H1 (cell line): ENCODE data around the gene PSME4. TPM values are rescaled to one million over a fixed set of nuclear protein-coding genes. Genes with fewer than 3 reads are reported as not detected.

ENCODE experiments used
- CTCF ChIA-PET: fragments of 300-600 bp; sonication (Branson Sonifier 250); formaldehyde crosslinking; loops from one replicate; lab custom pipeline; 2021; ENCODE audit not compliant: partially characterized antibody; lab: Charles Lee
- POLR2A ChIA-PET: fragments of 300-600 bp; sonication (Branson Sonifier 250); formaldehyde crosslinking; loops from one replicate; lab custom pipeline; 2021; ENCODE audit warnings: inconsistent platforms; ENCODE audit not compliant: partially characterized antibody; lab: Charles Lee
- DNase-seq, 2 experiments: peaks; one replicate each; pipeline versions ENCODE4 v3.0.0 to v3.0.0-alpha.2; 2010 to 2022; ENCODE audit warnings: low spot score in 2 of 2, low read depth in 1 of 2, mixed read lengths in 1 of 2
- FAIRE-seq: peaks from 2 replicates; lab custom pipeline; 2011; peaks lifted over from hg19 to GRCh38; lab: Jason Lieb, UNC
- H2AFZ ChIP-seq: 2 replicates; pipeline ENCODE4 v1.8.1; 2012; ENCODE audit warnings: low read length, inconsistent platforms
- H2AK5ac ChIP-seq: 2 replicates; pipeline ENCODE4 v1.6.1; 2013; ENCODE audit warnings: low read depth, low read length
- H2BK120ac ChIP-seq: replicated peaks from 2 replicates; pipeline ENCODE3; 2013; ENCODE audit warnings: low read depth, low read length, inconsistent platforms
- H2BK12ac ChIP-seq: 2 replicates; pipeline ENCODE4 v1.6.1; 2013; ENCODE audit warnings: low read depth, low read length
- H2BK15ac ChIP-seq: 2 replicates; pipeline ENCODE4 v1.6.1; 2013; ENCODE audit warnings: low read length
- H2BK20ac ChIP-seq: 2 replicates; pipeline ENCODE4 v1.6.1; 2013; ENCODE audit warnings: low read length
- H2BK5ac ChIP-seq: 2 replicates; pipeline ENCODE4 v1.6.1; 2013; ENCODE audit warnings: low read depth, low read length
- H3K14ac ChIP-seq: 2 replicates; pipeline ENCODE4 v1.6.1; 2013; ENCODE audit warnings: inconsistent platforms; ENCODE audit not compliant: insufficient read length
- H3K18ac ChIP-seq: 2 replicates; pipeline ENCODE4 v1.6.1; 2013; ENCODE audit warnings: low read length; ENCODE audit errors: extremely low read depth
- H3K23ac ChIP-seq: 2 replicates; pipeline ENCODE4 v1.6.1; 2013; ENCODE audit warnings: inconsistent platforms; ENCODE audit not compliant: insufficient read length
- H3K23me2 ChIP-seq: 2 replicates; pipeline ENCODE4 v1.6.1; 2013; ENCODE audit warnings: low read depth, low read length
- H3K27ac ChIP-seq: 2 replicates; pipeline ENCODE4 v1.6.1; 2011; ENCODE audit warnings: low read depth, low read length, inconsistent platforms
- H3K27me3 ChIP-seq, 4 experiments: replicated peaks in 1 of 4; 1 replicate in 1 of 4; 2 replicates in 3 of 4; pipeline versions ENCODE4 v1.6.1 to v1.8.1; 2011 to 2013; ENCODE audit warnings: low read length in 3 of 4, mild to moderate bottlenecking in 3 of 4, inconsistent platforms in 2 of 4, mixed read lengths in 2 of 4, moderate library complexity in 1 of 4; ENCODE audit not compliant: control insufficient read depth in 3 of 4, insufficient read depth in 3 of 4; ENCODE audit errors: extremely low read depth in 1 of 4
- H3K36me3 ChIP-seq, 4 experiments: 2 replicates each; pipeline versions ENCODE4 v1.6.1 to v1.8.1; 2011 to 2013; ENCODE audit warnings: mild to moderate bottlenecking in 4 of 4, low read length in 3 of 4, moderate library complexity in 2 of 4, control low read depth in 1 of 4, inconsistent platforms in 1 of 4; ENCODE audit not compliant: insufficient read depth in 4 of 4, control insufficient read depth in 2 of 4
- H3K4ac ChIP-seq: replicated peaks from 2 replicates; pipeline ENCODE3; 2013; ENCODE audit warnings: low read length, low read depth, mixed read lengths, inconsistent platforms; ENCODE audit not compliant: insufficient read length
- H3K4me1 ChIP-seq, 4 experiments: replicated peaks in 1 of 4; 1 replicate in 1 of 4; 2 replicates in 3 of 4; pipeline versions ENCODE4 v1.6.1 to v1.8.1; 2011 to 2013; ENCODE audit warnings: low read length in 3 of 4, inconsistent platforms in 2 of 4, mixed read lengths in 1 of 4; ENCODE audit not compliant: insufficient read depth in 4 of 4, control insufficient read depth in 3 of 4
- H3K4me2 ChIP-seq, 2 experiments: 2 replicates each; pipeline versions ENCODE4 v1.6.1 to v1.8.1; 2011 to 2013; ENCODE audit warnings: low read depth in 2 of 2, low read length in 2 of 2, control low read depth in 1 of 2, inconsistent platforms in 1 of 2, mild to moderate bottlenecking in 1 of 2; ENCODE audit not compliant: insufficient read depth in 1 of 2
- H3K4me3 ChIP-seq, 4 experiments: fragments of 200-600, 300-600 bp in 1 of 4; sonication (generic), shearing (Covaris generic), sonication (Bioruptor Twin) in 1 of 4; 2 replicates each; pipeline versions ENCODE4 v1.5.1 to v1.8.1; 2011 to 2016; ENCODE audit warnings: low read length in 4 of 4, low read depth in 3 of 4, control low read depth in 2 of 4, inconsistent platforms in 2 of 4, mild to moderate bottlenecking in 2 of 4, mixed read lengths in 1 of 4, moderate library complexity in 1 of 4; ENCODE audit not compliant: insufficient read depth in 2 of 4; ENCODE audit errors: extremely low read depth in 1 of 4
- H3K56ac ChIP-seq: replicated peaks from 2 replicates; pipeline ENCODE3; 2013; ENCODE audit warnings: low read depth, mild to moderate bottlenecking, mixed read lengths, low read length, inconsistent platforms; ENCODE audit not compliant: insufficient read length
- H3K79me1 ChIP-seq: 2 replicates; pipeline ENCODE4 v1.6.1; 2013; ENCODE audit warnings: low read depth, low read length, control low read depth
- H3K79me2 ChIP-seq, 2 experiments: 2 replicates each; pipeline versions ENCODE4 v1.6.1 to v1.8.1; 2012 to 2013; ENCODE audit warnings: low read length in 2 of 2, mild to moderate bottlenecking in 2 of 2, inconsistent platforms in 1 of 2; ENCODE audit not compliant: insufficient read depth in 2 of 2, control insufficient read depth in 1 of 2
- H3K9ac ChIP-seq, 4 experiments: replicated peaks in 1 of 4; 1 replicate in 1 of 4; 2 replicates in 3 of 4; pipeline versions ENCODE4 v1.6.1 to v1.8.1; 2011 to 2013; ENCODE audit warnings: low read depth in 3 of 4, low read length in 3 of 4, control low read depth in 2 of 4, mild to moderate bottlenecking in 2 of 4, moderate library complexity in 2 of 4, inconsistent platforms in 1 of 4; ENCODE audit errors: extremely low read depth in 1 of 4
- H3K9me3 ChIP-seq, 2 experiments: 2 replicates each; pipeline versions ENCODE4 v1.6.1 to v1.8.1; 2012 to 2013; ENCODE audit warnings: mild to moderate bottlenecking in 2 of 2, moderate library complexity in 2 of 2, control low read depth in 1 of 2, inconsistent platforms in 1 of 2, low read depth in 1 of 2, low read length in 1 of 2, mixed read lengths in 1 of 2; ENCODE audit not compliant: insufficient read depth in 2 of 2
- H4K20me1 ChIP-seq, 2 experiments: replicated peaks in 1 of 2; 2 replicates each; pipeline versions ENCODE3 to v1.8.1; 2011 to 2013; ENCODE audit warnings: inconsistent platforms in 2 of 2, low read length in 2 of 2, mild to moderate bottlenecking in 1 of 2; ENCODE audit not compliant: insufficient read depth in 2 of 2, control insufficient read depth in 1 of 2
- H4K5ac ChIP-seq: 2 replicates; pipeline ENCODE4 v1.6.1; 2013; ENCODE audit warnings: low read length, low read depth, mixed read lengths, inconsistent platforms; ENCODE audit not compliant: insufficient read length
- H4K8ac ChIP-seq: 2 replicates; pipeline ENCODE4 v1.8.0; 2013; ENCODE audit warnings: mild to moderate bottlenecking, moderate library complexity, low read length, inconsistent platforms; ENCODE audit not compliant: insufficient read depth; ENCODE audit errors: extremely low read depth
- H4K91ac ChIP-seq: replicated peaks from 2 replicates; pipeline ENCODE3; 2013; ENCODE audit warnings: low read length, mixed read lengths, inconsistent platforms; ENCODE audit not compliant: insufficient read length
- CBX5 ChIP-seq: fragments of 300-800, 300-1000 bp; sonication (generic); IDR thresholded peaks from 2 replicates; pipeline ENCODE4 v1.7.1; 2016; ENCODE audit warnings: antibody characterized with exemption, low read length, low read depth
- EP300 ChIP-seq, 2 experiments: IDR thresholded peaks; 1 replicate in 1 of 2; 2 replicates in 1 of 2; pipeline ENCODE4 v1.6.1; 2011 to 2012; ENCODE audit warnings: low read depth in 2 of 2, low read length in 2 of 2, mild to moderate bottlenecking in 2 of 2, borderline replicate concordance in 1 of 2, inconsistent platforms in 1 of 2, moderate library complexity in 1 of 2
- JUND ChIP-seq: IDR thresholded peaks from 2 replicates; pipeline ENCODE4 v1.6.1; 2011; ENCODE audit warnings: mild to moderate bottlenecking, improper control_type of control experiment, low read length
- KDM5A ChIP-seq: fragments of 200-600 bp; IDR thresholded peaks from 2 replicates; pipeline ENCODE4 v1.7.1; 2012; ENCODE audit warnings: mild to moderate bottlenecking, low read length, inconsistent platforms, mixed read lengths
- WGBS, 2 experiments: shearing (Covaris generic) in 1 of 2; methylation state at CpG; one replicate each; pipeline versions ENCODE4 v1.1.6 to v1.1.7; 2013 to 2015; ENCODE audit warnings: low lambda C conversion rate in 2 of 2, mixed read lengths in 2 of 2, inconsistent platforms in 1 of 2, low coverage in 1 of 2, missing lambda C conversion rate in 1 of 2; ENCODE audit not compliant: insufficient replicate concordance in 2 of 2, insufficient coverage in 1 of 2, insufficient read length in 1 of 2; ENCODE audit errors: extremely low coverage in 1 of 2, missing lambda C conversion rate in 1 of 2; 5-methylcytosine and 5-hydroxymethylcytosine counted together
- polyA plus RNA-seq, 7 experiments: library from polyadenylated mRNA; depleted of rRNA in 3 of 7; stranded (reverse) in 5 of 7; unstranded in 2 of 7; fragments of >200 nt in 5 of 7; fragments of 200-250 nt in 2 of 7; gene quantifications; 1 replicate in 5 of 7; 2 replicates in 1 of 7; 4 replicates in 1 of 7; pipeline versions ENCODE4 v1.2.1 to v1.2.3, GENCODE V29; 2011 to 2013; ENCODE audit warnings: missing spikeins in 2 of 7, mixed read lengths in 2 of 7
- total RNA-seq: library from RNA; stranded (reverse); fragmentation: NEBNext Ultra II Directional; extraction: Animal tissue kit (Norgen Biotek cat#: 25700); gene quantifications from 2 replicates; pipeline ENCODE4 v1.2.1, GENCODE V29; 2021

Gene PSME4
- total and polyA plus RNA-seq, 2 of the 8 experiments (the other 6 are each of a cell fraction or from before 2014, with no cell fraction given) = 42.2 to 116 TPM

DNA sequence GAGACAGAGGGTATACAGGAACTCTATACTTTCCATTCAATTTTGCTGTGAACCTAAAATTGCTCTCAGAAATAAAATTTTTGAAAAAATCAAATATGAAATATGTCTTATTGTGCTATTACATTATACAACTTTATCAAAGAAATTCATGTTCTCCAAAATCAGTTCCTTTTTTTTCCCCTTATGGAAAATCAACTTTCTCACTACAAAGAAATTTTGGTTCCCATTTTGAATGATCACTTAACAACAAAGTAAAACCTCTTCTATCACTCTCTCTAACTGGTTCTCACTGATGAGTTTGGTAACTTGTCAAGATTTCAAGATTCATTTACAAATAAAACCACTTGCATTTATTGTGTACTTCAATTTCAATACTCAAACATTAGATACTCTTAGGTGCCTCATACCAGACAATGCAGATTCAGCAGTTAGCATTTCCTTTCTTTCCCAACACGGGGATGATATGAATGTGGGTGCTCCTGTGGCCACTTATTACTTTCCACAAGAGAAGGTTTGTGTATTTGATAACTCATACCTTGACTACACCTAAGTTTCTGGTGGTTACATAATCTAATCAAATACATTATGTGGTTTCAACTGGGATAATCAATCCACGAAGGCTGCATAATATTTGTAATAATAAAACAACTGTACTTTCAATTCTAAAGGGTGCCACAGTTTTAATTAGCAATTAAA is 6.4 kb downstream of the PSME4 start:
- Histone ChIP-seq H2AK5ac (no peak overlapping the region), H4K91ac (no peak overlapping the region), H4K5ac (no peak overlapping the region), H3K27ac (no peak overlapping the region), H3K9me3 (no peaks in the 10 kb centered on the region)
- WGBS, 2 experiments = 73% methylated on average over 2 of the region's 2 CpGs; no CpG with 5 or more reads in 1 of the 2 experiments
- no peak for TF ChIP-seq JUND
- TF ChIP-seq EP300 (IDR thresholded peaks at IDR 0.05; ENCODE audit: borderline replicate concordance in 1 of 2, low read depth in 2 of 2, low read length in 2 of 2) = no peak
- TF ChIP-seq CBX5 = no peak
- TF ChIP-seq KDM5A = no peak
- TF ChIP-seq, all 59 proteins: peak for 0
- no peaks in the 10 kb centered on the region for H3K36me3 ChIP-seq
- no peak overlapping the region for H3K23ac ChIP-seq
- no peak overlapping the region for H3K56ac ChIP-seq
- no peak overlapping the region for H3K9ac ChIP-seq
- peak overlapping the region in 1 of 2 experiments; percentile 37; a peak in 1 of 4 replicates for H3K4me2 ChIP-seq
- no peak overlapping the region for H2BK12ac ChIP-seq
- H2BK20ac ChIP-seq = no peak overlapping the region
- no peak overlapping the region for H3K14ac ChIP-seq
- H2BK5ac ChIP-seq = no peak overlapping the region
- DNase-seq (no peak), FAIRE-seq (no peak)
- no peak overlapping the region for H3K4ac ChIP-seq
- CTCF ChIA-PET = no interaction called here
- peaks cover 1 to 17% (median 11%) of the 10 kb centered on the region in 4 experiments; a peak in 6 of 7 replicates for H3K4me1 ChIP-seq
- no peaks in the 10 kb centered on the region; the same call in 1 of the 2 replicates for H3K79me1 ChIP-seq
- peaks cover 28 to 100% of the 10 kb centered on the region in 2 experiments for H3K79me2 ChIP-seq
- no peaks in the 10 kb centered on the region; the same call in 1 of the 2 replicates for H3K23me2 ChIP-seq
- no peak overlapping the region for H2AFZ ChIP-seq
- H3K18ac ChIP-seq = no peak overlapping the region
- H4K8ac ChIP-seq = no peak overlapping the region
- POLR2A ChIA-PET = interaction anchor here (1.0 kb wide), 1 partner anchor 154 kb away, joined by 3 read pairs; no protein-coding TSS in a partner anchor
- H3K27me3 ChIP-seq = no peaks in the 10 kb centered on the region
- no peak overlapping the region for H2BK120ac ChIP-seq
- H3K4me3 ChIP-seq = no peak overlapping the region; a peak in 1 of 8 replicates
- no peak overlapping the region for H2BK15ac ChIP-seq
- H4K20me1 ChIP-seq = peaks cover 2 to 5% of the 10 kb centered on the region in 2 experiments
